ENCODE results near the gene PPFIA1.

DNA sequence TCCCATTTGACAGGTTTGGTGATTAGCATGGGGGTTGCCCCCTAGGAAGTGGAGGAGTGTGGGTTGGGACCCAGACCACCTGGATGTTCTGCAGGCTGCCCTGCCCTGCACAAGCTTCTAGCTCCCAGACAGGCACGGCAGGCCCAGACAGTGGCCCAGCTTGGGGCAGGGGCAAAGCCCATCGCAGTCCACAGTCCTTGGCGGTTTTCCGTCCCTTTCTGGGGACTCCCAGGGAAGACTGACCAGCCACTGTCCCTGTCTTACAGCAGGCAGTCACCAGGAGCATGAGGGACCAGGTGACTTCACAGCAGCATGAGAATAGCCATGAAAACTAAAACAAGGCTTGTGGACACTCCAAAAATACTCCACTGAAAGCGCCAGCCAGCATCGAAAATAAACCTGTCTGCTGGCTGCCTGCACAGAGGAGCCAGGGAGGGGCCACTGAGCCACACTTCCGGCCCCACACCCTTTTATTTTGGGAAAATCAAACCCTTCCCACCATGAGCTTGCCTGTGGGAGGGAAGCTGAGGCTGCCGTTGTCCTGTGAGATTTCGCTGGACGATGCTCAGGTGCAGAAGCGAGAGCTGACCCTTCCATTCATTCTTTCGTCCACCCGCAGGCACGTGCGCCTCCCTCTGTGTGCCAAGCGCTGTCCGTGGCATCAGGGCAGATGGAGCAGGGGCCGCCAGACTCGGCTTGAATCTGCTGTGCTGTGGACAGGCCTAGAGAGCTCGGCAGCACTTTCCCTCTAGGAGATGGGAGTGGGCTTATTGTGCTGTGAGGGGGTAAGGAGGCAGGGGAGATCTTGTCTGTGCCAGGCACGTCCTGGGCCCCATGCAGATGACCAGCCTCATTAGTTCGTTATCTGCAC, 39.4 kb upstream of the PPFIA1 start:
- TF ChIP-seq, protein P1, sequence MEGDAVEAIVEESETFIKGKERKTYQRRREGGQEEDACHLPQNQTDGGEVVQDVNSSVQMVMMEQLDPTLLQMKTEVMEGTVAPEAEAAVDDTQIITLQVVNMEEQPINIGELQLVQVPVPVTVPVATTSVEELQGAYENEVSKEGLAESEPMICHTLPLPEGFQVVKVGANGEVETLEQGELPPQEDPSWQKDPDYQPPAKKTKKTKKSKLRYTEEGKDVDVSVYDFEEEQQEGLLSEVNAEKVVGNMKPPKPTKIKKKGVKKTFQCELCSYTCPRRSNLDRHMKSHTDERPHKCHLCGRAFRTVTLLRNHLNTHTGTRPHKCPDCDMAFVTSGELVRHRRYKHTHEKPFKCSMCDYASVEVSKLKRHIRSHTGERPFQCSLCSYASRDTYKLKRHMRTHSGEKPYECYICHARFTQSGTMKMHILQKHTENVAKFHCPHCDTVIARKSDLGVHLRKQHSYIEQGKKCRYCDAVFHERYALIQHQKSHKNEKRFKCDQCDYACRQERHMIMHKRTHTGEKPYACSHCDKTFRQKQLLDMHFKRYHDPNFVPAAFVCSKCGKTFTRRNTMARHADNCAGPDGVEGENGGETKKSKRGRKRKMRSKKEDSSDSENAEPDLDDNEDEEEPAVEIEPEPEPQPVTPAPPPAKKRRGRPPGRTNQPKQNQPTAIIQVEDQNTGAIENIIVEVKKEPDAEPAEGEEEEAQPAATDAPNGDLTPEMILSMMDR (IDR thresholded peaks at IDR 0.05): no peak
- no peak for TF ChIP-seq POLR2A (IDR thresholded peaks at IDR 0.05)

All from uterus (tissue), 2 donors.